Measurements from ENCODE around the gene DDX1. TPM values are rescaled to one million over a fixed set of nuclear protein-coding genes. Genes with fewer than 3 reads are reported as not detected.
"Not testable (repeated sequence)": the region's sequence is repeated elsewhere in the genome, so short reads cannot be mapped to it uniquely, and the experiment has no call there.

The DDX1 gene
- 10 to 100 TPM; 70.1 to 75.6 TPM for total RNA-seq
- long read RNA-seq, transcript DDX1-201 (26 exons, 2,739 nt) = major isoform, 153 of 191 reads
- long read RNA-seq, partial matches to known transcripts = 17 of 191 reads
- long read RNA-seq, other reads (novel, unspliced or antisense) = 21 of 191 reads

DNA sequence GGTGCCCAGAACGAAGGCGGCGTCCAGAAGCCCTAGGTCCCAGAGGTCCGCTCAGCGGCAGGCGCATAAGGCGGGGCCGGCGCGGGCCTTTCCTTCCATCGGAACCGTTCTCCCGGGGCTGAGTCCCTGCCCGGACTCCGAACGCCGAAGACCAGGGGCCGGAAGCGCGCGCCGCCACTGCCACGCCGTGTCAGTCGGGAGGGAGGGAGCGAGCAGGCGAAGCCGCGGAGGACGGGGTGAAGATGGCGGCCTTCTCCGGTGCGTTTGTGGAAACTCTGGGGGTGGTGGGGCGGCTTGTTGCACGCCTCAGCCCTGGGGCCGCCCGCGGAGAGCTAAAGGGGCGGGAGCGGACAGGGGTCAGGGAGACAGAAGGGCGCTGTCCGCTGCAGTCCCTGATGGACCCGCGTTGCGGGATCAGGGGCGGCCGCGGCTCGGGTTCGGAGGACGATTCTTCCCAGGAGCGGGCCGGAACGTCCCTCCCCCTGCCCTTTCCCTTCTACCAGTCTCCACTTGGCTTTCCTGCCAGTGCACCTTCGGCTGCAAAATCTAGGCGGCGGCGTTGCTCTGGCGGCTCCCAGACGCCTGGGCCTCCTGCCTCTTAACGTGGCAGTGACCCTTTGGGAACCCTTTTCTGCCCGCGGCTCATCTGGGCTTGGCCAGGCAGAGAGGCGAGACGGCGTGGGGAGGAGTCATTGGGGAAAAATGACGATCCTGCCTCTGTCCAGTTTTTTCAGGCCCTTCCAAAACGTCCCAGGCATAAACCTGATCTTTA lies at the start of gene DDX1:
Gene DDX1, plus strand, starts transcription at position 177 of the 772 bp plus-strand sequence. Its CDS starts 66 bp downstream, at position 243.
- ATAC-seq (peak; percentile 97), DNase-seq (peak; percentile 83 to 88)
- intact Hi-C loops (cut with DNase I, micrococcal nuclease) = no loop called here

DNA sequence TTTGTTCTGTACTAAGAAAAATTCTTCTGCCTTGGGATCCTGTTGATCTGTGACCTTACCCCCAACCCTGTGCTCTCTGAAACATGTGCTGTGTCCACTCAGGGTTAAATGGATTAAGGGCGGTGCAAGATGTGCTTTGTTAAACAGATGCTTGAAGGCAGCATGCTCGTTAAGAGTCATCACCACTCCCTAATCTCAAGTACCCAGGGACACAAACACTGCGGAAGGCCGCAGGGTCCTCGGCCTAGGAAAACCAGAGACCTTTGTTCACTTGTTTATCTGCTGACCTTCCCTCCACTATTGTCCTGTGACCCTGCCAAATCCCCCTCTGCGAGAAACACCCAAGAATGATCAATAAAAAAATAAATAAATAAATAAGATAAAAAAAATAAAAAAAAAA lies 49.4 kb upstream of the DDX1 start:
- intact Hi-C loops (cut with DNase I, micrococcal nuclease); DNase-seq; ATAC-seq: not testable (repeated sequence)

DNA sequence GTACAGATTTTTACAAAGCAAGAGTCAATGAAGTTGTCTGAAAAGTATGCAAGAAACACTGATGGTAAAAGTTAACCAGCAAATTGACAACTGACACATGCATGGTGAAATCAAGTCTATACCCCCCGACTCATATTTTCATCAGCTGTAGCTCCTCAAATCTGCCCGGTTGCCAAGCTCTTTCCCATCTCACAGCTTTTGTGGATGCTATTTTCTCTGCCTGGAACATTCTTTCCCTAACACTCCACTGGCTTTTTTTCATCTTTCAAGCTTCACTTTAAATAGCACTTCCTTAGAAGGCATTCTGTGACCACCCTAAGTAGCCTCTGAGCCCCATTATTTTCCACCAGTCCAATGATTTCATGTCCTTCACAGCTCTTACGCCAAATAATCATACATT lies 48.6 kb upstream of the DDX1 start:
- no peak for ATAC-seq
- intact Hi-C loops (cut with DNase I, micrococcal nuclease) = no loop called here
- DNase-seq = no peak

DNA sequence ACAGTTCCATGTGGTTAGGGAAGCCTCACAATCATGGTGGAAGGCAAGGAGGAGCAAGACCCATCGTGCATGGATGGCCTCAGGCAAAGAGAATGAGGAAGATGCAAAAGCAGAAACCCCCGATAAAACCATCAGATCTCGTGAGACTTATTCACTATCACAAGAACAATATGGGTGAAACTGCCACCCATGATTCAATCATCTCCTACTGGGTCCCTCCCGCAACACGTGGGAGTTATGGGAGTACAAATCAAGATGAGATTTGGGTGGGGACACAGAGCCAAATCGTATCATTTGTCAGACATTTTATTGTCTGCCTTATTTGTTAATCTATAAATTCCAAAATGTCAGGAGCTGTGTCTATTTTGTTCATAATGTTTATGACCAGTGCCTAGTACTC lies 48.1 kb upstream of the DDX1 start:
- DNase-seq (no peak), ATAC-seq (no peak)
- intact Hi-C loops (cut with DNase I, micrococcal nuclease) = no loop called here

DNA sequence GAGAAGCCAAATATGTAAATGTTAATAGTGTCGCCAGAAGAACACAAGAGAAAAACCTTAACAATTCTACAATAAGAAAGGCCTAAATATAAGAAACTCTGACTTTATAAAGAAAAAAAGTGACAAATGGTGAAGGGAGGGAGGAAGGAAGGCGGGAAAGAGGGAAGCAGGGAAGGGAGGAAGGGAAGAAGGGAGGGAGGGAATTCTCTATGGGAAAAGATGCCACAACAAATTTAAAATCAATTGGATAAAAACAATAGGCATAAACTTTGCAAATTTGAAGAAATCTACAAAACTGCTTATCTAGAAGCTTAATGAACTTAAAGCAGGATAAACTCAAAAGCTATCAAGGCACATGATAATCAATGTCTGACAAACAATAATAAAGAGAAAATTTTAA lies 47.4 kb upstream of the DDX1 start:
- intact Hi-C loops (cut with DNase I, micrococcal nuclease) = no loop called here
- DNase-seq (no peak), ATAC-seq (no peak)

DNA sequence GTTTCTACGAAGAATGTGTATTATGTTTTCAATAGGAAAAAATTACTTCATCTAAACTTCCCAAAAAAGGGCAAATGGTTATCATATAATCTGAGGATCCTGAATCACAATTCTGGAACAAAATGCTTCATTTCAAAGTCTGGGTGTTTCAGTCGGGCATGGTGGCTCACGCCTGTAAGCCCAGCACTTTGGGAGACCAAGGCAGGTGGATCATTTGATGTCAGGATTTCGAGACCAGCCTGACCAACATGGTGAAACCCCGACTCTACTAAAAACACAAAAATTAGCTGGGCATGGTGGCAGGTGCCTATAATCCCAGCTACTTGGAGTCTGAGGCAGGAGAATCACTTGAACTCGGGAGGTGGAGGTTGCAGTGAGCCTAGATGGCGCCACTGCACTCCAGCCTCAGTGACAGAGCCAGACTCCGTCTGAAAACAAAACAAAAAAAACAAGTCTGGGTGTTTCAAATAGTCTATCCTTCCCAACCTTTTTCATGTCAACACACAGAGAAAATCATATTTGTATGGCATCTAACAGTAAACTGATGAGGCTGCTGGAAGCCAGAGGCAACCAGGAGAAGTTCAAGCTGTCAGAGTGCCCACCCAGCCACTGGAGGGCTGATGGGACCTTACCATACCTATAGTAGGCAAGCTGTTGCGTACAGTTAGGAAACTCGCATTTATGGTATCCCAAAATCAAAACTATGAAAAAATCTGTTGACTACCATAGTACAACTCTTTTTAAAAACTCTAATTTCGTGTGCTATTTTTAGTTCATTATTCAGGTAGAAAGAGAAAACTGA lies 45.2 kb upstream of the DDX1 start:
- ATAC-seq (no peak), DNase-seq (no peak)
- intact Hi-C loops (cut with DNase I, micrococcal nuclease) = no loop called here

DNA sequence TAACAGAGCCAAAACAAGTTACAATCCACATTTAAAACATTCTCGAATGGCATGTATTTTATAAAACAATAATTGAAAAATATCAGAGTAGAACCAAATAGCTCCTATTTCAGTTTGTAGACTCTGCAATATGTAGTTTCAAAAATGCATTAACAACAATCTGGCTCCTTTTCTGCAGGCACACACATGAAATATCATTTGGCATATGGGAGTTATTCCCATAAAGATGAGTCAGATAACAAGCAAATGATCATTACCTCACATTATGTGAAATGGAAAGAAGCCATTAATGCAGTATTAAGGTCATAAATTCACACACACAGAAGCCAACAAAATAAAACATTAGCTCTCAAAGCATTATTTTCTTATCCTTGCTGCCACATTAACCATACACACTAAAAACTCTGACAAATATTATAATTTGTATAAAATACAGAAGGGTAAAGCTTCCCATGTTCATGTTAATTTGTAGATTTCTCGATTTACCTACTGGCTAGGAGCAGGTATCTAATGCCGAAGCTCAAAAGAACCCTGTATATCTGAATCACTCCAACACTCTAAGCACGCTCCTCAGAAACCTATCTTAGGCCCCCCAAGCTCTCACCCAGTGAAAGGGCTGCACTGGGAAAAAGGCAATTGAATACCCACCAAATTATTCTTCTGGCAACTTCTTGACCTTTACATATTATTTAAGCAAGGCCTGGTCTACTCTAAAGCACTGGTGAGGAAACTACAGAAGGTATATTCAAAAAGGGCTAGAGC lies 44.4 kb upstream of the DDX1 start:
- ATAC-seq (no peak), DNase-seq (no peak)
- intact Hi-C loops (cut with DNase I, micrococcal nuclease) = no loop called here

DNA sequence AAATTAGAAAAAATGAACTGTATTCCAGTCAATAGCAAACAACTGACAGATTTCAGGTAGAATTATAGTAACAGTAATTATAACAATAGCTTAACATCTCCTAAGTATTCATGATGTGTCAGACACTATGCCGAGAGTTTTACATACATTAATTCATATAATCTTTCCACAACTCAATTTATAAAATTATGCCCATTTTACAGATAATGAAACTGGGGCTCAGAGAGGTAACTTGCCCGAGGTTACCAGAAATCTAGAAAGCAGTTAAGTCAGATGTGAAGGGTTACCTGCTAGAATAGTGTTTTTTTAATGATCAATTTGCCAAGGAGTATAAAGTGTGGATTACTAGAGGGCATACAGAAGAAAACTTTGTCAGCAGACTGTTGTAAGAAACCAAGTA lies 42.7 kb upstream of the DDX1 start:
- intact Hi-C loops (cut with DNase I, micrococcal nuclease) = no loop called here
- ATAC-seq (no peak), DNase-seq (no peak)

DNA sequence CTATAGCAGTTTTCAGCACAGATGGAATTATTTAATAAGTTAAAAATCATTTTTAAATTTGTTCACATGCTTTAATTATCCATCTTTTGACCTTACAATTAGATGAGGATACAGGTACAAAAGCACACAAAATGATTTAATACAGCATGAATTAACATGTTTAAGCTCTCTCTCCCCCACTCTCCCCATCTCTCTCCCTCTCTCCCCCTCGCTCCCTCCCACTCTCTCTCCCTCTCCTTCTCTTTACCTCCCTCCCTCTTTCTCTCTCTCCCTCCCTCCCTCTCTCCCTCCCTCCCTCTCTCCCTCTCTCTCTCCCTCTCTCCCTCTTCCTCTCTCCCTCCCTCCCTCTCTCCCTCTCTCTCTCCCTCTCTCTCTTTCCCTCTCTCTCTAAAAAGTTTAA lies 38.1 kb upstream of the DDX1 start:
- DNase-seq (no peak), ATAC-seq (no peak)
- intact Hi-C loops (cut with DNase I, micrococcal nuclease) = no loop called here

DNA sequence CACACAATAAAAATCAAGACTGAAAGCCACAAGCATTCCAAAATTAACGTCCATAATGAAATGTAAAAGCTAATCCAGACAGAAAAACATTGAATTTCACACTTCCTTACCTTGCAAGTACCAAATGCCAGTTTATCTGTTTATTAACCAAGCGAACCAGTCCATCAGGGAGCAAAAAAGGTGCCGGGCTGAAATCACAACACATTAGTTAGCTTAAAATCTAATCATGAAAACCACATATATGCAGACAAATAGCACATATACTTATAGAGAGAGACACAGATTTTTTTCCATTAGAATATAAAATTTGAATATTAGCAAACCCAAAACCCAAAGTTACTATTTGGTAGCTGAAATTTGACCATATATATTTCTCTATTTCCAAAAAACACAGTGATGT lies 37.7 kb upstream of the DDX1 start:
- ATAC-seq (no peak), DNase-seq (no peak)
- intact Hi-C loops (cut with DNase I, micrococcal nuclease) = no loop called here

DNA sequence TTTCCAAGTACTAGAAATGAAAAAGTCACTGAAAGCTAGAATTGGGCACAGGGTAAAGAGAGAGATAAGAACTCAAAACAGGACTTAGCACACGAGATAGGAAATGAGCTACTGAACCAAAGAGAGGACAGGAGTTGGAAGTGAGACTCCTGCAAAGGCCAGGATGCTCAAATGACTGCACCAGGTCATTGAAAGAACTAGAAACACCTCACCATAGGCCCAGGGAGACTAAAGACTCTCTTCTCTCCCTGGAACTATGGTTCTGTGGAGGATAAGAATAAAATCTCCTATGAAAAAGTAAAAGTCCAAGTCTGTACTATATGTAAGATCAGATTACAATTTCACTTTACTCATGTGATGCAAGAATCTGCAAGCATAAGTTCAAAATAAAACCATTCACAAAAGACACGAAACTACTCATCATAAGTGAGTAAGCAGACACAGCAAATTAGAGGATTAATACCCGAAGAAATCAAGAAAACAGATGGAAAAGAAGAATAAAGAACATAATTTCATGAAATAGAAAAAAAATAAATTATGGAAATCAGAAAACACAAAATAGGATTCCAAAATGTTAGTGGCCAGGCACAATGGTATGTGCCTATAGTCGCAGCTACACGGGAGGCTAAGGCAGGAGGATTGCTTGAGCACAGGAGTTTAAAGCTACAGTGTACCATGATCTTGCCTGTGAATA lies 37.0 kb upstream of the DDX1 start:
- no peak for ATAC-seq

DNA sequence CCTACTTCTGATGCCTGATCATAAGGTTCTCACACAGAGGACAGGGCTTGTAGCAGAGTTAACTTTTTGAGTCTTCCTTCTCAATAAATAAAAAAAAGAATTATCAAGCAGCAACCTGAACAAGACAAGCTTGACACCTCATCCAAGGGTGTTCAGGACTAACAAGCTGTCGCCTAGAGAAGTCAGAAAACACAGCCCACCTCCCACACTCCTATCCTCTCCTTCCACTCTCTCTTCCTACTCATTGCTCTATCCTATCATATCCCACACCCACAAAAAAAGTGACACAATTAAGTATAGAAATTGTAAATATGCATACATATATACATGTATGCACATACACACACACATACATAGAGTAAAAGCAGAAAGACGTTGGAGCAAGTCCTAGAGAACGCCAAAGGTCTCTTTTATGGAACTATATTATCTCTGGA lies 35.9 kb upstream of the DDX1 start:
- no peak for ATAC-seq
- intact Hi-C loops (cut with DNase I, micrococcal nuclease) = no loop called here
- DNase-seq = no peak

More for the DNA sequence above, 37.0 kb upstream of the DDX1 start:
- intact Hi-C loops (cut with DNase I, micrococcal nuclease) = no loop called here
- DNase-seq = no peak

DNA sequence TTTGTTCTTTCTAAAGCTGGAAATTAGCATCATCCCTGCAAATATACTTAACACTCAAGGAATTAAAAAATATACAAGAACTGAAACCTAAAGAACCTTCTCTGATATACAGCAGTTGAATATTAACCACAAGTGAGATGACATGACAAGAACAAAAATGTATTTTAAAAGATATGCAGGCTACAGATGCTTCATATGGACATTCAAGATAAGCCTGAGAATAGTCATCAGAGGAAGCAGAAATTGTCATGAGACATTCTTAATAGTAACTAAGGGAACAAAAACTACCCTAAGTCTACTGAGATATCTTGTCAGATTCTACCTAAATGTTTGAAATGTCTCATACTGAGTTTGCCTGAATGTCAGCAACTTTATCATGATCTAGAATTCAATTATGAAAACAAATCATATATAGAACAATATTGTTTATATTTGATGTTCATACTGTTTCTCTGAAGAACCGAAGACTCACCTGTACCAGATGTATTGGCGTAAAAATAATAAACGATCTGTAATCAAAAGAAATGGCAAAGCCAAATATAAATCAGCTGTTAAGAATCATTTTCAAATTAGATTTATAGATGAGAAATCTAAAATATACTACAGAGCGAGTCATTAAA lies 35.2 kb upstream of the DDX1 start:
- ATAC-seq (no peak), DNase-seq (no peak)
- intact Hi-C loops (cut with DNase I, micrococcal nuclease) = no loop called here

DNA sequence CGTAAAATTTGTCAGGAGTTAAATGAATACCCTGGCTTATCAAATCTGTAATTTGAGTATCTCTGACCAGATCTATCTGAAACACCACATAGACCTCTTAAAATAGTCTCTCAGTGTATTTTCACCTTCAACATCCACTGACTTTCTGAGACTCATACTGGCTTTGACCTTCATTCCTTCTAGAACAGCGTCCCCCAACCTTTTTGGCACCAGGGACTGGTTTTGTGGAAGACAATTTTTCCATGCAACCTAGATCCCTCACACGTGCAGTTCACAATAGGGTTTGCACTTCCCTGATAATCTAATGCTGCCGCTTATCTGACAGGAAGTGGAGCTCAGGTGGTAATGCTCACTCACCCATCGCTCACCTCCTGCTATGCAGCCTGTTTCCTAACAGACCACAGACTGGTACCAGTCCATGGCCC lies 33.8 kb upstream of the DDX1 start:
- intact Hi-C loops (cut with DNase I, micrococcal nuclease) = no loop called here
- no peak for ATAC-seq
- no peak for DNase-seq

DNA sequence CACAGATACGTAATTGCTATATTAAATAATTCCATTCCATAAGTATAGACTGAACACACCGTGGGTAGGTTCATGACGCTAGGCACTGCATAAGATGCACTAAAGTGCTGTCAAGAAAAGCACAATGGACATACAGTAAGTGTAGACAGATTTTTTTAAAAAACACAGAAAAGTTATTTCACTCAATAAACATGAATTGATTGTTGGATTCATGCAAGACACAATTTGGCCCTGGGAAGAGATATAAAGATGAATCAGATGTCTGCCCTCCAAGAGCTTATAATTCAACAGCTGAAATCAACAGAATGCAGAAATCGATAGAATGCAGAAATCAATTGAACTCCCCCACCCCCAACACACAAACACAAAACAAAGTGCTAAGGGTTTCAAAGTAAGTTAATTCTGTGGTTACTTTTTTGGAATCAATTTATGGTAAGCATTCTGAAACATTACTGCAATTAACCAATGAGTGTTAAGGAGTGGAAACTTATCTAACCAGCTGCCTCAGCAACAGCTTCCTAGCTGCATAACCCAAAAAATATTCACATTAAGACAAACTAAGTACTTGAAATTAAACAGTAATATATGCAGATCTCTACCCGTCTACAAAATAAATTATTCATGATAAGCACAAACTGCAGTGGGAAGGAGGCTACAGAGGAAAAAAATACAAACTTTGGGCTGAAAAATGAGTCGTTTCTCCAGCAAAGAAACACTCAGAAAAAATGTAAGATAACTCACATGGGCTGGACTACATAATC lies 32.1 kb upstream of the DDX1 start:
- ATAC-seq (no peak), DNase-seq (no peak)
- intact Hi-C loops (cut with DNase I, micrococcal nuclease) = no loop called here

DNA sequence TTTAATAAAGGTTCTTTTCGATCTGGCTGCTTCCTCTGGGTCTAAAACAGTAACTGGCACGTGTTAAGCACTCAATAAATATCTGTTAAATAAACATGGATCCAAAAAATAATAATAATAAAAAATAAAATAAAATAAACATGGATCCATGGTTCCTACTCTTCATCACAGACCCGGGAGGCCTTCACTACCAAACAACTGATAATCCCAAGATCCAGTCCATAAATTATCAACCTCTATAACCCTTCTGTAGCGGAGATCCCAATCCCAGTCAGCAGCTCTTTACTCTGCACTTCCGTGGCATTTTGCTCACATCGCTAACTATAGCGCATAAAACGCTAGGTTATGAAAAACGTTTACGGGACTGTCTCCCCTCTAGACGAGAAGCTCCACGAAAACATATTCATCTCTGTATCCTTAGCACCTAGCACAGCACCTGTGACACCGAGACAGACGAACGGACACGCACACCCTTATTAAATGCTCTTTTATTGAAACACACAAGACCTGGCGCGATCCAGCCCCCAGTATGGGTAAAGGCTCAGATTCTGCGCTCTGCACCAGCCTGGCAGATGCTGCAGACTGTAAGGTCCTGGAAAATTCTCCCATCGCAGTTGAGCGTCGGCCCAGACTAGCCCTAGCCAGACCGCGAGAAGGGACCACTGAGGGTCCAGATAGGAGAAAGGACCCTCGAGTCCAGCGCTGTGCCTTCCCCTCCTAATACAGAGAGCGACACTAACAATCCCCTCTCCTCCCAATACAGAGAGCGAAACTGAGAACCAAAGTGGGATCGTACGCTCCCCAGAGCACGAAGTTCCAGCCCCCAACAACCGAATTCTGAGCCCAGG lies 31.3 kb upstream of the DDX1 start:
- ATAC-seq = peak; percentile 34
- peak in 1 of 2 donors; percentile 37 for DNase-seq
- intact Hi-C loops (cut with DNase I, micrococcal nuclease) = no loop called here
